HG02981 (cell line): ENCODE data around the gene PHF11.
"Not testable (repeated sequence)": the region's sequence is repeated elsewhere in the genome, so short reads cannot be mapped to it uniquely, and the experiment has no call there.

ENCODE experiments used
- ATAC-seq: cut with Tn5 transposase; IDR thresholded peaks from one replicate; pipeline ENCODE4 v1.9.1; 2021; ENCODE audit warnings: mild to moderate bottlenecking, moderate library complexity; ENCODE audit not compliant: unreplicated experiment

PHF11 gene

DNA sequence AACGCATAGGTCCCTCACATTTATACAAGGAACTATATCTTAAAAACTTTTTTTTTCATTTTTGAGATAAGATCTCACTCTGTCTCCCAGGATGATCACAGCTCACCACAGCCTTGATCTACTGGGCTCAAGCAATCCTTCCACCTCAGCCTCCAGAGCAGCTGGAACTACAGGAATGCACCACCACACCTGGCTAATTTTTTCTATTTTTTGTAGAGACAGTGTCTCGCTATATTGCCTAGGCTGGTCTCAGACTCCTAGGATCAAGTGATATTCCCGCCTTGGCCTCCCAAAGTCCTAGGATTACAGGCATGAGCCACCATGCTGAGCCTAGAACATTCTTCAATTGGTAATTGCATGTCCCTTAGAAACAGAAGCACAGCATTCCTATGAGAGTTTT is 47.9 kb downstream of the PHF11 start:
- no peak for ATAC-seq

DNA sequence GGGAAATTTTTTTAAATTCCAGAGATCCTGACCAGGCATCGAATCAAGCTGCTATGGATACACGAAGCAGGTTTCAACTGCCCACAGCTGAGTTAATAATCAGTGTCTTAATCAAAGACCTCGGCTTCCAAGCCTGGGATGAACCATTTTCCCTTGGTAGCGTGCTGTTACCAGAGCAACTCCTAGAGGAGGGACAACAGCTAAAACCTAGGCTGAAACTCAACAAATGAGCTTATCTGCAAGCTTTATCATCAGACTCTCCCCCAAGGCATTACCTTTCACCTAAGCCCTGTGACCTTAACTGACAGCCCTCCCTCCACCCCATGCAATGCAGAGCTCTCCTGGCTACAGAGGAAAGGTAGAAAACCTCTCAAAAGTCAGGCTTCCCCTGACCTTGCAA is 49.9 kb downstream of the PHF11 start:
- ATAC-seq, result no peak

DNA sequence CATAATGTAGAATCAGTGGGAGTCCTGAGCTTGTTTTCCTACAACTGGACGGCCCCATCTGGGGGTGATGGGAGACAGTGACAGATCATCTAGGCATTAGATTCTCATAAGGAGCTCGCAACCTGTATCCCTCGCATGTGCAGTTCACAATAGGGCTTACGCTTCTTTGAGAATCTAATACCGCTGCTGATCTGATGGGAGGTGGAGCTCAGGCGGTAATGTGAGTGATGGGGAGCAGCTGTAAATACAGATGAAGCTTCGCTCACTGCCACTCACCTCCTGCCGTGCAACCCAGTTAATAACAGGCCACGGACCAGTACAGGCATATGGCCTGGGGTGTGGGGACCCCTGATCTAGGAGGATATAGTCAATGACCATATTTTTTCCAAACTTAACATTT is 50.8 kb downstream of the PHF11 start:
- ATAC-seq, result no peak

DNA sequence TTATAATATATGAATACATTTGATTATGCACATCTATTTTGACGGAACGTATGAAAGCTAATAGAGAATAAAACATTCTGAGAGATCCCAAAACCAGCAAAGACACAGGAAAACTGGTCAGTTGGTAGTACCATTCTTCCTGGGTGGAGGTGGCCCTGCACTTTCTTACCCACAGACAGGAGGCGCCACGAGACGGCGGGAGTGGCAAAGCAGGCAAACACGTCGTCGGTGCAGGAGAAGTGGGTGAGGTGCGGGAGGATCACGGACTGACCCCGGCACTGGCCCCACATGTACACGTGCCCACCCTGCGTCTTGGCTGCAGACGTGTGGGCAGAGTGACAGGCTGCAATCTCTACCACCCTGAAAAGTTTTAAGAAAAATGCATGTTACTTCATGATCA is 53.5 kb downstream of the PHF11 start:
- ATAC-seq, result no peak

DNA sequence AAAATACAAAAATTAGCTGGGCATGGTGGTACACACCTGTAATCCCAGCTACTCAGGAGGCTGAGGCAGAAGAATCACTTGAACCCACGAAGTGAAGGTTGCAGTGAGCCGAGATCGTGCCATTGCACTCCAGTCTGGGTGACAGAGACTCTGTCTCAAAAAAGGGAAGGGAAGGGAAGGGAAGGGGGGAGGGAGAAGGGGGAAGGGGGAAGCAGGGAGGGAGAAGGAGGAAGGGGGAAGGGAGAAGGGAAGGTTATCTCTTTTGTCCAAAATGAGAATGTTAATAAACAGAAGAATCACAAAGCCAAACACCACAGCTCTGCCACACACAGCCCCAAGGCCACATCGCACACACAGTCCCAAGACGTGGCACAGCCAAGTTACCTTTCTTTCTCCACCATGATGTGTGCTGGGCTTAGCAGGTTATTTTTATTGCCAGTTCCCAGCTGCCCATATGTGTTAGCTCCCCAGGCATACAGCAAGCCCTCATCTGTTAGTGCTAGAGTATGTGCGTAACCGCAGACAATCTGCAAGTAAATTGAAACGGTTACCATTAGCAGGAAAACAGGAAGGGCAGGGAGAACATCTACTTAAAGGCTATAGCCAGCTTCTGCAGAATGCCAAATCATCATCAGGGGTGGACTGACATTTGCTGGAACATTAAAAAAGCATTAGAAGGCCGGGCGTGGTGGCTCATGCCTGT is 55.3 kb downstream of the PHF11 start:
- ATAC-seq, result no peak

DNA sequence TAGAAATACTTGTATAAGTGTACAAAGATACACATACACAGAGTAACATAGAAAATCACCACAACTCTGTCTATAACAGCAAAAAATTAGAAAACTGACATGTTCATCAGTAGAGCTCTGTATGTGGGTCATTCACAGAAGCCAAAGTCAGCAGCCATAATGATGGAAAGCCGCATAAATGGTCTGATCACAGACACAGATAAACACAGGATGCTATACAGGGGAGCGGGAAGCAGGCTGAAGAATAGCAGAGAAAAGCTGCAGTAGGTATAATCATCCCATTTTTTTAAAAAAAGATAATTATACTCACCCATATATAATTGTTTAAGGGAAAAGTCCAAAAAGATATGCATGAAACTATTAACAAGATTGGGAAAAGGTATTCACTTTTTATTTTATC is 58.1 kb downstream of the PHF11 start:
- ATAC-seq, result no peak

DNA sequence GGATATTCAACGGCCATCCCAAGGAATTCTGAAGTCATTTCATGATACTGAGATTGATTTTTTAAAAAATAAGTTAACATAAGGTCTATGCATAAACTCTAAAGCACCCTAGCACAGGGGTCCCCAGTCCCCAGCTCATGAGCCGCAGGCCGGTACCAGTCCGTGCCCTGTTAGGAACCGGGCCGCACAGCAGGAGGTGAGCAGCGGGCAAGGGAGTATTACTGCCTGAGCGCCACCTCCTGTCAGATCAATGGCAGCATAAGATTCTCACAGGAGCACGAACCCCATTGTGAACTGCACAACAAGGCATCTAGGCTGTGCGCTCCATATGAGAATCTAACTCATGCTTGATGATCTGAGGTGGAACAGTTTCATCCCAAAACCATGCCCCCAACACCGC is 58.6 kb downstream of the PHF11 start:
- ATAC-seq, result no peak

DNA sequence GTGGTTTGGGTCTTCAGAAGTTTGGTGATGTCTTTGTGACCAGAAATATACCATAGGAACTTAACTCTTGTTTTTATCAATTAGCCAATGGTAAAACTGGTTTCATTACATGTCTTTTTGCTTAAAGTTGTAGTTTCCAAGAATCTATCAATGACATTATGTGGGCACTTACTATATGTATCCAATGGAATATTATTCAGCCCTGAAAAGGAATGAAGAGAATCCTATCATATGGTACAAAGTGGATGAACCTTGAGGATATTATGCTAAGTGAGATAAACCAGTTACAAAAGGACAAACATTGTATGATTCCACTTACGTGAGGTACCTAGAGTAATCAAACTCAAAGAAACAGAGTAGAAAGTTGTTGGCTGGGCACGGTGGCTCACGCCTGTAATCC is 63.3 kb downstream of the PHF11 start:
- ATAC-seq, result no peak

DNA sequence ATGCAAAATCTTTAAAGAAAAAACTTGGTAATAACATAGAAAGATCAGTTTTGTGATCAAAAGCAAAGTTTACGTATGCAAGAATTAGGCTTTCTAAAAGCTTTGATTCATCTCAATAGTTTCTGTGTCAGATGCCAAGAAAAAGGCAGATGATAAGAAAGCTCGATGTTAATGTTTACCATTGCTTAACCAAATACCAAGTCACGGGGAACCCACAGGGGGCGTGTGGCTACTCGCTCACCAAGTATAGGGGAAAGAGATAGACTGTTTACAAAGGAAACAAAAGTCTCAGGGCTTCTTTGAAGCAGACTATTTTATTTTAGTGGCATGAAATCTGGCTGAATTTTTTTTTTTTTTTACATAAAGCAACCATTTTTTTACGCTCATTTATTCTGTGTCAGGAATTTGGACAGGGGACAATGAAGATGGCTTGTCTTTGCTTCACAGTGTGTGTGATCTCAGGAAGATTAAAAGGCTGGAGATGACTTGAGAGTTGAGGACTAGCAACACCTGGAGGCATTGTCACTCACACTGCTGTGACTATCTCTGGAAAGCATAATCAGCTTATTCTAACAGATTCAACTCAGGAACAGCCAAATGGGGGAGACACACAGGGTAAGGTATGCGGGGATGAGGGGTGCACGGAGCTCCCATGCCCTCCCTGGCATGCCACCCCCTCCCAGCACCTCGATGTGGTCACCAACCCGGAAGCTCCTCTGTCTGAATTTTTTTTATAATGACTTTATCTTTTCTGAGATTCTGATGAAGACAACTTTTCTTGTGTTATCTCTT is 64.7 kb downstream of the PHF11 start:
- ATAC-seq, result peak; percentile 90

DNA sequence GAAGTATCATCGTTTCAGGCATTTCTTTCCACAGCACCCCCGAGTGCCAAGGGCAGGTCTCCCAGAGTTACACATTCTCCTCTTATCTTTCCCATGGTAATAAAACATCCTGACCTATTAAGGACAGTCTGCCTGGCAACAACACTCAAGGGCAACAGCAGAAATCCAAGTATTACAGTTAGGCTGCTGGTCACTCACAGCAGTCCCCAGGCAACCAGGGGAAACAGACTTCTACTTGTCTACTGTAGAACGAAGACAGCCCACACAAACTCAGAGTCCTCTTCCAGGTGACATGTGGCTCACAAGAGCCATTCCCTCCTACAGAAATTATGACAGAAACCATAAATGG is 65.3 kb downstream of the PHF11 start:
- ATAC-seq, result no peak

DNA sequence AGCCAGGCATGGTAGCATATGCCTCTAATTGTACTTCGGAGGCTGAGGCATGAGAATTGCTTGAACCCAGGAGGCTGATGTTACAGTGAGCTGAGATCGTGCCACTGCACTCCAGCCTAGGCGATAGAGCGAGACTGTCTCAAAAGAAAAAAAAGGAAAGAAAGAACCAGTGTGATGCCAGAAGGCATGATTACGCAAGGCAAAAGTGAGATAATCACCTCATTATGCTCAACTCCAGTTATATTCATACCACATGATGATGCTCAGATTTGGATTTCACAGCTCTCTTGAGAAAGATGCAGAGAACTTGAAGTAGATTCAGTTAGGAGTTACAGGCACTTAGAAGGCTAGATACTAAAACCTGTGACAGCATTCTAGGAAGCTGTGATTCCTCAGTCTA is 67.8 kb downstream of the PHF11 start:
- ATAC-seq, result no peak

DNA sequence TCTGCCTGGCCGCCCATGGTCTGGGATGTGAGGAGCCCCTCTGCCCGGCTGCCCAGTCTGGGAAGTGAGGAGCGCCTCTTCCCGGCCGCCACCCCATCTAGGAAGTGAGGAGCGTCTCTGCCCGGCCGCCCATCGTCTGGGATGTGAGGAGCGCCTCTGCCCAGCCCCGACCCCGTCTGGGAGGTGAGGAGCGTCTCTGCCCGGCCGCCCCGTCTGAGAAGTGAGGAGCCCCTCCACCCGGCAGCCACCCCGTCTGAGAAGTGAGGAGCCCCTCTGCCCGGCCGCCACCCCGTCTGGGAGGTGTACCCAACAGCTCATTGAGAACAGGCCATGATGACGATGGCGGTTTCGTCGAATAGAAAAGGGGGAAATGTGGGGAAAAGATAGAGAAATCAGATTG is 69.7 kb downstream of the PHF11 start:
- ATAC-seq, result not testable (repeated sequence)

DNA sequence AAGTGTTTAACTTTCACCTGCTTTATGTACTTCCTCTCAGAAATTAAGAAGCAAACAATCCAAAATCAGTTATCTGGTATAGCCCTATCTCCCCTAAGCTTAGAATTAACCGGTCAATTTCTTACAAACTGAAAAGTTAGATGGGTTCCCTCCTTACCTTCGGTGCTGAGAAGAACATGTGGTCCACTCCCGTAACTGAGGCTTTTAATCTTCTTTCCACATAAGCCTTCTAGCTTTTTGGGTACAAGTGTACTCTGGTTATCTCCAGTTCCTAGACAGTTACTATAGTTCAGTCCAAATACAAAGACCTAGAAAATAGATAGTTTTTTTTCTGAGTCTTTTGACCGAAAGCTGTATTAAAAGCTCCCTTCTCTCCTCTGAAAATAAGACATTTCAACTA is 70.7 kb downstream of the PHF11 start:
- ATAC-seq, result no peak

DNA sequence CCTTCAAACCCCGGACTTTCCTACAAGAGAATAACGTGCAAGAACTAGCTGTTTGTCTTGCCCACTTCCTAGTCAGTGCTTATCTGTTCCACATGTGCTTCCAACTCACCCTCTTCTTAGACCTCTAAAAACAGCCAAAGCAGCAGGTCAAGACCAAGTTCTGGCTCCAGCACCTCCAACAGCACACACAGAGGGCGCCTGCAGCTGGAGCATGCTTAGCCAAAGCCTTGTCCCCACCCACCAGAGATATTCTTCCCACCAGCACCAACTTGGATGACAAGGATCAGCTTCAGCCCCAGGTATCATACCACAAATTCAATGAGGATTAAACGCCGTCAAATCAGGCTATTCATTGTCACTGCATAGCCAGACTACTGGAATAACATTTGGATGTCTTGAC is 71.7 kb downstream of the PHF11 start:
- ATAC-seq, result no peak

DNA sequence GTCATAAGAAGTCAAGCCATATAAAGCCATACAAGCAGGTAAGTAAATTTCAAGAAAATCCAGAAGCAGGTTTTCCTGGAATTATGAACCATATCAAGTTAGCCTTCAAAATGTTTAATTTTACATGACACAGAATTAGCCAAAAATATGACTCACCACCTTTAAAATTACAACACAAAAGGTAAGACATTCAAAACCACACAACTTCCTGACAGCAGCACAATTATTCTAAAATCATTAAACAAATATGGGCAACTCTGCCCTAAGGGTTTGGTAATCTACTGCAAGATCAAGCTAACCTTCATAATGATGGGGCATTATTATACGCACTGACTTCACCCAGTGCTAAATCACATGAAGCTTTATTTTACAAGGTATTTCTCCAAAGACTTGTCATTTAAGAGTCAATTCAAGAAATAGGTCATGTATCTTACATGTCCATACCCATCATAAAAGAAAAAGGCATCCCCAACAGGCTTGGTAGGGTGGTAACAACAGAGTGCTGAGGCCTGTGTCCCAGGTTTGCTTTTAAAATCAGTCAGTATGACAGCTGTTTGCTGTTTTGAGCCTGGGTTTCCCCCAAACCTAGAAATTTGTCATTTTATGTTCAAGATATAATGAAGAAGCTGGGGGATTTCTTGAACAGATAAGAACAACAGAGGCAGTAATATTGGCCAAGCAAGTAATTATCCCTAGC is 74.4 kb downstream of the PHF11 start:
- ATAC-seq, result no peak

DNA sequence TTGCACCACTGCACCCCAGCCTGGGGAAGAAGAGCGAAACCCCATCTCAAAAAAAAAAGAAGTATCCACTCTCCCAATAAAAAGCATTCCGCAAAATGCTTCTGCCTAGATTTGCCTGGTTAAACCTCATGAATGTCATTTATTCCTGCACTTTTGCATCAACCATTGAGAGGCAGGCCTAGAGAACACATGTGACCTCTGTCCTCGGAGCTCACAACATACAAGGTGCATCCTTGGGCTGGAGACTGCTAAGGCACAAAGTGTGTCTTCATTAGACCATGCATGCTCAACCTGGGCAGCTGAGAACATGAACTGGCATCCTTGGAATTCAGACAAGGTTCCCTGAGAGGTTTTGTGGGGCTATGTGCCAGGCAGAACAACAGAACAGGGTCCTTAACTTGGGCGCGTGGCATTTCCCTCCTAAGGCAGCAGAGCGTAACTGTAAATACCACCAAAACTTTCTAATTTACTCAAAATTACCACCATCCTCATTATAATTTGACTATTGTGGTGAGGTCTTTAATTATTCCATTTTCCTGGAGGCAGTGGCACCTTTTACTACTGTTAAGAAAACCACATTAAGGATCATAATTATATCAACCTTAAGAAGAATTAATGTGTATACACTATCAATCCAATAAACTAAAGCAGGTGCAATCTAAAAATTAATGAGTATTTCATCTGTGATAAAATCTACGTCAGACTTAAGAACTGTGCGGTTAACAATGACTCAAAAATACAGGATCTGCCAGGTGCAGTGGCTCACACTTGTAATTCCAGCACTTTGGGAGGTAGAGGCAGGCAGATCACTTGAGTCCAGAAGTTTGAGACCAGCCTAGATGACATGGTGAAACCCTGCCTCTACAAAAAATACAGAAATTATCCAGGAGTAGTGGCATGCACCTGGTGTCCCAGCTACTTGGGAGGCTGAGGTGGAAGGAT is 75.8 kb downstream of the PHF11 start:
- no peak for ATAC-seq
